ENCODE data around the gene BPIFB2. TPM values are rescaled to one million over a fixed set of nuclear protein-coding genes. Genes with fewer than 3 reads are reported as not detected.

BPIFB2 gene
- total RNA-seq, 1 donor from 2014 or later, result not detected

- no peak for TF ChIP-seq CTCF (conservative IDR thresholded peaks at IDR 0.05; ENCODE audit: low read depth, low read length)
- no peak for DNase-seq (ENCODE audit: low read depth)
- no peak within 1 kb of the TSS for H3K4me3 ChIP-seq (ENCODE audit: low read depth, low read length)
These were observed 46.0 kb downstream of the BPIFB2 start, which contains the start of gene BPIFB3 for GRCh38 chr20:33053291-33054106. TSS of gene BPIFB3 (plus strand) at chr20:33053903. CDS start at chr20:33055436, 1,533 bp downstream.

GRCh38 chr20:33054381-33054780 lies 46.9 kb downstream of the BPIFB2 start:
- no peak overlapping the region for H3K4me3 ChIP-seq (ENCODE audit: low read depth, low read length)
- TF ChIP-seq CTCF (conservative IDR thresholded peaks at IDR 0.05; ENCODE audit: low read depth, low read length), result no peak
- DNase-seq (ENCODE audit: low read depth), result no peak

GRCh38 chr20:33054791-33055190 lies 47.3 kb downstream of the BPIFB2 start:
- no peak for DNase-seq (ENCODE audit: low read depth)
- H3K4me3 ChIP-seq (ENCODE audit: low read depth, low read length), result no peak overlapping the region
- TF ChIP-seq CTCF (conservative IDR thresholded peaks at IDR 0.05; ENCODE audit: low read depth, low read length), result no peak

GRCh38 chr20:33059136-33059535 lies 51.6 kb downstream of the BPIFB2 start:
- TF ChIP-seq CTCF (conservative IDR thresholded peaks at IDR 0.05; ENCODE audit: low read depth, low read length), result no peak
- no peak for DNase-seq (ENCODE audit: low read depth)

GRCh38 chr20:33059741-33060390 lies 52.4 kb downstream of the BPIFB2 start:
- no peak for TF ChIP-seq CTCF (conservative IDR thresholded peaks at IDR 0.05; ENCODE audit: low read depth, low read length)
- no peak overlapping the region for H3K4me3 ChIP-seq (ENCODE audit: low read depth, low read length)
- no peak for DNase-seq (ENCODE audit: low read depth)

More at GRCh38 chr20:33059136-33059535, 51.6 kb downstream of the BPIFB2 start:
- H3K4me3 ChIP-seq (ENCODE audit: low read depth, low read length), result no peak overlapping the region

GRCh38 chr20:33061658-33062028 lies 54.1 kb downstream of the BPIFB2 start:
- TF ChIP-seq CTCF (conservative IDR thresholded peaks at IDR 0.05; ENCODE audit: low read depth, low read length), result no peak
- DNase-seq (ENCODE audit: low read depth), result no peak

More at GRCh38 chr20:33061658-33062028, 54.1 kb downstream of the BPIFB2 start:
- H3K4me3 ChIP-seq (ENCODE audit: low read depth, low read length), result no peak overlapping the region

Measured in epithelial cell of proximal tubule (primary cell).